SK-MEL-5 (cell line): ENCODE measurements around the gene XG. TPM values are rescaled to one million over a fixed set of nuclear protein-coding genes. Genes with fewer than 3 reads are reported as not detected.
"Not testable (repeated sequence)": the region's sequence is repeated elsewhere in the genome, so short reads cannot be mapped to it uniquely, and the experiment has no call there.

ENCODE experiments used
- DNase-seq: peaks from one replicate; pipeline ENCODE4 v3.0.0-alpha.2; 2016; ENCODE audit warnings: low read depth, low spot score
- in situ Hi-C: cut with HindIII; loops from 2 replicates; pipeline ENCODE4 v1.10.0; 2016; ENCODE audit warnings: low sequenced_read_pairs, high pct_unique_total_duplicates, low pct_unique_long_range_greater_than_20kb
- total RNA-seq: library from RNA; depleted of rRNA; stranded (reverse); fragments of >200 nt; shearing (Covaris generic); gene quantifications from 2 replicates; pipeline ENCODE4 v1.2.3, GENCODE V29; 2014

XG gene
- total RNA-seq, 1 experiment from 2014 or later = not detected

DNA sequence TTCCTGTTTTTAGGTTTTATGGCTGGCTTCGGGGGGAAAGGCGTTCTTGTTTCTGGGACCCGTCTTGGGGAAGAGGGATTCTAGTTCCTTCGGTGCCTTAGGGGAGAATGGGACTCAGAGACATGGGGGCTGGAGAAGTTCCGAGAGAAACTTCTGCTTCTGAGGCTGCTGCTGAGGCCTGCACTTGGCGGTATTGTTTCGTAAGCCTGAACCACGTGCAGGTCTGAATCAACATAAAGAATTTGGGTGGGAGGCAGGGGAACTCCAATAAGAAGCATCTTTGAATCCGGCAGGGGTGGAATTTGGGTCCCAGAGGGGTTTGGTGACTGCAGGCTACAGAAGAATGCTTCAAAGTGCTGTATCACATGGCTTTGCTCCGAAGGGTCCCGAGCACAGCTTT is 15.1 kb downstream of the XG start:
- in situ Hi-C loops = no loop called here
- no peak for DNase-seq

DNA sequence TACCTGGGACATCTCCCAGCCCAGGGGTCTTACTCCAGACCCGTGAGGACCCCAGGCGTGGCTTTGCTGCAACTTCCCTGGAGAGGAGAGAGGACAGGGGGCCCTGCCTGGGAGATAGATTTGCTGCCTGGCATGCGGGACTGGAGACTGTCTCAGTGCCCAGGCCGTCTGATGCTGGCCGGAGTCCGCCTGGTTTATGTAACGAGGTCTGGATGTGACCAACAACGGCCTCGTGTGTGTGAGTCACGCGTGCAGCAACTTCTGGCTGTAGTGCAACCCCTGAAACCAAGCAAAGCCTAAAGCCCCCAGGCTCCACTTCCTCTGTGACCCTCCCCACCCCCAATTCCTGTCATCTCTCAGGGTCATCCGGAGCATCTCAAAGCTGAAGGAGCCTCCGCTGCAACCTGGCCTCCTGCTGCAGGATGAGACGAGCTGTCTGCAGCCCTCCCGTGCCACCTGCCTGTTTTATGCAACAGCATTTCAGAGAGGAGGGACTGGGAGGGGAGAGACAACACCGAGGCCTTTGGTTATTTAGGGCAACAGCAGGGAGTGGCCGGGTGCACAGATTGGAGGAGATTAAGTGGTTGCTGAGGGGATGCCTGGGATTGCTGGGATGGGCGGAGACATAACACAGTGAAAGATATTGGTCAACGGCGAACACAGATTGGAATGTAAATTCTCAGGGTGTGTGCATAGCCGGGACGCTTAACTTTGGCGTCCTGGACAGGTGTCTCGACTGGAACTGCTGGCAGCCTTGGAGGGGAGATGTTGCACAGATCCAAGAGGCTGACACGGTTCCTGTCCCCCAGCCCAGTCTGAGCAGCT is 16.0 kb downstream of the XG start:
- in situ Hi-C loops = no loop called here
- no peak for DNase-seq

DNA sequence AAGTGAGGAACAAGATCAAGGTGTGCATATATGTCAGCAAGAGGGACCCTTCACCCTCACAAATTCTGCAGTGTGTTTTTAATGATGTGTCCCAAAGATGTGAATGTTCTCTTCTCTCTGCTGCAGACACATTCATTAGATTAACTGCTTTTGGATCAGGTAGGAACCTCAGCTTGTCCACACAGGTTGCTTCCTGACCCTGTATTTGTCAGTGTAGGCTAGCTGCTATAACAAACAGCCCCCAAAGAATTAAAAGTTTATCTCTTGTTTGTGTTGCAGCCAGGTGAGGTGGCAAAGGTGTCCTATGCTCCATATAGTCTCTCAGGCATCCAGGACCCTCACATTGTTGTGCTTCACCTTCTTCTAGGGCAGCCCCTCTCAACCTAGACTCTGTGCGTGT is 17.8 kb downstream of the XG start:
- no peak for DNase-seq
- in situ Hi-C loops = no loop called here

DNA sequence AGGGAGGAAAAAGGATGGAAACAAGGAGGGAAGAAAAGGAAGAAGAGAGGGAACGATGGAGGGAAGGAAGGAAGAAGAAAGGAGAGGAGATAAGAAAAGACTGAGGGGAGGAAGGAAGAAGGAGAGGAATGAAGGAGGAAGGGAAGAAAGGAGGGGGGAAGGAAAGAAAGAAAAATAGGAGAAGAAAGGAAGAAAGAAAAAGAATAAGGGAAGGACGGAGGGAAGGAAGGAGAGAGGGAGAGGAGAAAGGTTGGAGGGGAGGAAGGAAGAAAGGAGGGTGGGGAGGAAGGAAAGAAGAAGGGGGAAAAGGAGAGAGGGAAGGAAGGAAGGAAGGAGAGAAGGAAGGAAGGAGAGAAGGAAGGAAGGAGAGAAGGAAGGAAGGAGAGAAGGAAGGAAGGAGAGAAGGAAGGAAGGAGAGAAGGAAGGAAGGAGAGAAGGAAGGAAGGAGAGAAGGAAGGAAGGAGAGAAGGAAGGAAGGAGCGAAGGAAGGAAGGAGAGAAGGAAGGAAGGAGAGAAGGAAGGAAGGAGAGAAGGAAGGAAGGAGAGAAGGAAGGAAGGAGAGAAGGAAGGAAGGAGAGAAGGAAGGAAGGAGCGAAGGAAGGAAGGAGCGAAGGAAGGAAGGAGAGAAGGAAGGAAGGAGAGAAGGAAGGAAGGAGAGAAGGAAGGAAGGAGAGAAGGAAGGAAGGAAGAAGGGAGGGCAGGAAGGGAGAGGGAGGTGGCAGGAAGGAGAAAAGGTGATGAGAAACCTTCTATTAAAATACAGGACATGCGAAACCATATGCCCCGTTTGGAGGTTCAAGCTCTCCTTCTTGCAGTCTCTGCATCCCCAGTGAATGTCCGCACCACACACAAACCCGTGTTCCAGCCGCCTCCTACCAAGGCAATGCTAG is 21.6 kb downstream of the XG start:
- DNase-seq, in situ Hi-C loops: not testable (repeated sequence)

DNA sequence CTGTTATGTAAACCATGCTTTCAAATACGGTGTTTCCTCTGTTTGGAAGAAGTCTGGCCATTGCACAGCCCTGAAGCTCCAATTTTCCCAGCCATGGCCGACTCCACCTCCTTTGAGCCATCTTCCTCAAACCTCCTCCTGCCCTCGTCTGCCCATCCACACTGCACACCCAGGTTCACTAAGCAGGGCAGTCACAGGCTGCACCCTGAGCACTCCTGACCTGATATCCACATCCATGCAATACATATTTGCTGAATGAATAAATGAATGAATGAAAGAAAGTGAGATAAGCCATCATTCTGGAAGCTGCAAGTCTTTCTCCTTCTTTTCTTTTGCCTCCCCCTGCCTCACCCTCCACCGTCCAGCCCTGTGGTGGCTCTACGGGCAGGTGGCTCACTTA is 22.2 kb downstream of the XG start:
- DNase-seq = no peak
- in situ Hi-C loops = no loop called here

DNA sequence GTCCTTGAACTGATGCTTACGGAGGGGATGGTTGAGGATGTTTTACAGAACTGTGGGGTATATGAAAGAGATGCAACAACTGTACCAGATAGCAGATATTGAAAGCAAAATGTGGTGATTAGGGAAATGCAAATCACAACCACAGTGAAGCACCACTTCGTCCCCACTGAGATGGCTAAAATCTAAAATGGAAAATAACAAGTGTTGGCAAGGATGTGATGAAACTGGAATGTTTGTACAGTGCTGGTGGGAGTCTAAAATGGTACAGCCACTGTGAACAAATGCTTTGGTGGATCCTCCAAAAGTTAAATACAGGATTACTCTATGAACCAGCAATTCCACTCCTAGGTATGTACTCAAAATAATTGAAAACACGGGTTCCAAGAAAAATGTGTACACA is 22.9 kb downstream of the XG start:
- DNase-seq = no peak
- in situ Hi-C loops = no loop called here

DNA sequence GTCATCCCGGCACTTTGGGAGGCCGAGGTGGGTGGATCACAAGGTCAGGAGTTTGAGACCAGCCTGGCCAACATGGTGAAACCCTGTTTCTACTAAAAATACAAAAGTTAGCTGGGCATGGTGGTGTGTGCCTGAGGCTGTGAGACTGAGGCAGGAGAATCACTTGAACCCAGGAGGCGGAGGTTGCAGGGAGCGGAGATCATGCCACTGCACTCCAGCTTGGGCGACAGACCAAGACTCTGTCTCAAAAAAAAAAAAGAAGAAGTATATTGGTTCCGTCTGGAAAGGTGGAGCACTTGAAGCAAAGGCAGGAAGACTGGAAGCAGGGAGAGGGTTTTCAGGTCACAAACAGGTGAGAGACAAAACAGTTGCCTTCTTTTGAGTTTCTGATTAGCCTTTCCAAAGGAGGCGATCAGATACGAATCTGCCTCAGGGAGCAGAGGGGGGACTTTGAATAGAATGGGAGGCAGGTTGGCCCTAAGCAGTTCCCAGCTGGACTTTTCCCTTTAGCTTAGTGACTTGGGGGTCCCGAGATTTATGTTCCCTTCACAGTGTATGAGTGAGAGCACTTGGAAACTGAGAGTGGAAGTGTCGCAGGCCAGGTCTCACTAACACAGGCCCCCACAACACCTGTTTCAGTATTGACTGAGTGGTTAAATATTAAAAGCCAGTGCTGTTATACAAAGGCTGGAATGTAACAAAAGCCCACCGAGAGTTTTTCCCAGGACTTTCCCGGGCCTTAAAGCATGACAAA is 28.8 kb downstream of the XG start:
- DNase-seq, in situ Hi-C loops: not testable (repeated sequence)

DNA sequence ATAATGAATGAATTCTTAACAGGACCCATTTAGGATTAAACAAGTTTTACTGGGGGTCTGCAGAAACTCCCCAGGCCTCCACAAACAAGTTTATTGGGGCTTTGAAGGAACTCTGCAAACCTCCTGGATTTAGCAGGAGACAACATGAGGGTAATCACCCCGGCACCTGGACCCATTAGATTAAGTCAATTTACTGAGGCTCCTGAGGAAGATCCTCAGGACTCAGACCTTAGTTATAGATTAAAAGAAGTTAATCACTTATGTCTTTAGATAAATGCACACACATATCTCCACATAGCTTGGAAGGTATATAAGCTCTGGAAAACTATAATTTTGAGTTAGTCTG is 29.4 kb downstream of the XG start:
- in situ Hi-C loops = no loop called here
- DNase-seq = no peak

DNA sequence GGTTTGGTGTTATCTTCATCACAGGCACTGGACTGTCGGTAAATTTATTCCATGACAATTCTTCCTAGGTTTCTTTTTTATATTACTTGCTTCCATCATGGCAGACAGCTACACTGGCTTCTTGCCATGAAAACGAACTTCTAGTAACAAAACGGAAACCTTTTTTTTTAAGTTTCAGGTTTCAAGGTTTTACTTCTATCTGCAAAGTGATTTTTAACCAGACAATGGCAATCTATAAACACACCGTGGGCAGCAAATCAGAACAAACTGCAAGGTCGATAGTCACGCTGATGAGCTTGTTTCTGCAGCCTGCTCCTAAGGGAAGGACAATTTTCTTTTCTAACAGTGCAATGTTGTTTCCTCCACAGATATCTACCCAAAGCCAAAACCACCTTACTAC is 29.9 kb downstream of the XG start:
- in situ Hi-C loops = no loop called here
- DNase-seq = no peak

DNA sequence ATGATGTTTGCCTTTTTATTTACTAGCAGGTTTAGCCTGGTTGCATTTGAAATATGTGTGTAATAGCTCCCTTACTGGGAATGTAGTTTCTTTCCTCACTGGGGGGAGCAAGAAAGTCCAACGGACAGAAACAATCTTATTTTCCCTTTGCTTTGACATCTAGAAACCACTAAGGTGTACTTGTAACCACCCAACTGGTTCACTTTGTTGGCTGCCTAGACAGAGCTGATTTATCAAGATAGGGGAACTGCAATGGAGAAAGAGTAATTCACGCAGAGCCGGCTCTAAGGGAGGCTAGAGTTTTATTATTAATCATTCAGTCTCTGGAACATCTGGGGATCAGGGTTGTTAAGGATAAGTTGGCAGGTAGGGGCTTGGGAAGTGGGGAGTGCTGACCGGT is 30.3 kb downstream of the XG start:
- DNase-seq = no peak
- in situ Hi-C loops = no loop called here

DNA sequence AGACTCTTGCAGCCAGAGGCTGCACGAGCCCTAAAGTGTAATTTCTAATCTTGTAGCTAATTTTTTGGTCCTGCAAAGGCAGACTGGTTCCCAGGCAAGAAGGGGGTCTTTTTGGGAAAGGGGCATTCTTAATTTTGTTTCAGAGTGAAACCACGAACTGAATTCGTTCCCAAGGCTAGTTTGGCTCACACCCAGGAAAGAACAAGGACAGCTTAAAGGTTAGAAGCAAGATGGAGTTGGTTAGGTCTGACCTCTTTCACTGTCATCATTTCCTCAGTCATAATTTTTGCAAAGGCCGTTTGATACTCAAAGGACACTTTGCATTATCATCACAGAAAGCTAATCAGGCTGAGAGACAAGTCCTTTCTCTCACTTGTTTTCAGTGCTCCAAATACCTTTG is 30.9 kb downstream of the XG start:
- in situ Hi-C loops = no loop called here
- no peak for DNase-seq

DNA sequence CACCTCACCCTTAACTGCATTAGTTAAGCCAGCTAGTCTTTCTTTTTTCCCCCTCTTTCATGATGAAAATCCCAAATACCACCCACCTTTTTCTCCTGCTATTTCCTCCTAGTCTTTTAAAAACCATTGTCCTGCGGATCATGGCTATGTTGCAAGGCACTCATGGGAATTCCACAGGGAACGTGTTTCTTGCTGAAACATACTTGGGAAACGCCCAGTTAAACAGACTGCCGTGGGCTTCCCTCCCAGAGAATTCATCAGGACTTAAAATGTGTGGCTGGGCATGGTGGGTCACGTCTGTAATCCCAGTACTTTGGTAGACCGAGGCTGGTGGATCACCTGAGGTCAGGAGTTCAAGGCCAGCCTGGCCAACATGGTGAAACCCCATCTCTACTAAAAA is 32.2 kb downstream of the XG start:
- in situ Hi-C loops = no loop called here
- DNase-seq = no peak

DNA sequence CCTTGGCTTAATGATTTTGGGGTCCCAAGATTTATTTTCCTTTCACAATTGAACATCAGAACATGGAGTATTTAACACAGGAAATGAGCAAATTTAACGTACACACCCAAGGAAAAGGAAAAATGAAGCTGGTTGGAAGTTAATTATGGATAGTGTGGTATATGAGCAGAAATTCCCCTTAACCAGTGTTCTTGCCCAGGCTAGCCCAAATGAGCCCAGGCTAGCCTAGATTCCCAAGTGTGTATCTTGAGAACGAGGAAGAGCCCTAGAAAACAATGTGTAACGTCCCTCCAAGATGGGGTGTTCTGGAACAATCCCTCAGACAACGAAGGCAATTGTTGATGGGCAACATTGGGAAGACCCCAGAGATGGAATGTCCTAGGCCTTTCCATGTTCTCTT is 33.7 kb downstream of the XG start:
- in situ Hi-C loops = no loop called here
- no peak for DNase-seq

DNA sequence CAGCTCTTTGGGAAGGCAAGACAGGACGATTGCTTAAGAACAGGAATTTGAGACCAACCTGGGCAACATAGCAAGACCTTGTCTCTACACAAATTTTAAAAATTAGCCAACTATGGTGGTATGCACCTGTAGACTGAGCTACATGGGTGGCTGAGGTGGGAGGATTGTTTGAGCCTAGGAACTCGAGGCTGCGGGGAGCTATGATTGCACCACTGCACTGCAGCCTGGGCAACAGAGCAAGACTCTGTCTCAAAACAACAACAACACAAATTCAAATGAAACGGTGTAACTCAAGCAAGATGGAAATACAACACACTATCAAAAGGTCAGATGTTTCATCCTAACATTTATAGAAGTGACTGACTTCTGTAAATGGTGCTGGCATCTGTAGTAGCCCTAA is 37.1 kb downstream of the XG start:
- in situ Hi-C loops = no loop called here
- no peak for DNase-seq

DNA sequence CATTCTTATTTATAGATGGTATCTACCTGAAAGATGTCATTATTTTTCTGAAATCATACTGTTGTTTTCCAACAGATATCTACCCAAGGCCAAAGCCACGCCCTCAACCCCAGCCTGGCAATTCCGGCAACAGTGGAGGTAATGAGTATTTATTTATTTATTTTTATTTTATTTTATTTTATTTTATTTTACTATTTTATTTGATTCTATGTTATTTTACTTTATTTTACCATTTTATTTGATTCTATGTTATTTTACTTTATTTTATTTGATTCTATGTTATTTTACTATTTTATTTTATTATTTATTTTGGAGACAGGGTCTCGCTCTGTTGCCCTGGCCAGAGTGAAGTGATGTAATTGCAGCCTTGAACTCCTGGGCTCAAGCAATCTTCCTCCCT is 37.7 kb downstream of the XG start:
- in situ Hi-C loops = no loop called here
- no peak for DNase-seq

DNA sequence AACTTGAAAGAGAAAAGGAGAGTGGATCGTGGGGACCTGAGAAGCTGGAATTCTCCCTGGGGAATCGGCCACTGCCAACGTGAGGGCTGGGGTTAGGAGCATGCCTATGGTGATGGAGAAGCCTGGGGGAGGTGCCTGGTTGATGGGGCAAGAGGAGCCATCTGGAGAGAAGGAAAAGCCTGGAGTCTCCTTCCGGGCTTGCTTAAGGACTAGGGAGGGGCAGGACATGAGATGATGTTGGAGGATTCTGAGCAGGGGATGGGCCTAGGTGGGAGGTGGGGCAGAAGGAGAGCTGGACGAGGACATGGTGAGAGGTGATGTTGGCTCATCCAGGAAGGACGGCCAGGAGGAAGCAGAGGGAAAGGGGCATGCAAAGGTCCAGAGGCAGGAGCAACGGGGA is 41.9 kb downstream of the XG start:
- in situ Hi-C loops = no loop called here
- DNase-seq = no peak

DNA sequence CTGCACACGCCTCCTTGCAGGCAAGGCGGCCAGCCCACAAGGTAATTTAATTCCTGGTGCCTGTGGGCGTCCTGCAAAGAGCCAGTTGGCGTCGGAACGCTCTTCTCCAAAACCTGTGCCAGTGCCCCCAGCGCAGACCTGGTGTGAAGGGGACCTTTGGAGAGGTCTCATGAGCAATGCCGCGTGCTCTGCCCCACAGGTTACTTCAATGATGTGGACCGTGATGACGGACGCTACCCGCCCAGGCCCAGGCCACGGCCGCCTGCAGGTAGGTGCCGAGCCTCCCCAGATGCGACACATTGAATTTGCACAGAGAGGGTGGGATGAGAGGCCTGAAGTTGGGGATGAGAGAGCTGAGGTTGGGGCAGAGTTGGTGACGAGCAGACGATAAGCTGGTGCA is 42.5 kb downstream of the XG start:
- DNase-seq = no peak
- in situ Hi-C loops = no loop called here

DNA sequence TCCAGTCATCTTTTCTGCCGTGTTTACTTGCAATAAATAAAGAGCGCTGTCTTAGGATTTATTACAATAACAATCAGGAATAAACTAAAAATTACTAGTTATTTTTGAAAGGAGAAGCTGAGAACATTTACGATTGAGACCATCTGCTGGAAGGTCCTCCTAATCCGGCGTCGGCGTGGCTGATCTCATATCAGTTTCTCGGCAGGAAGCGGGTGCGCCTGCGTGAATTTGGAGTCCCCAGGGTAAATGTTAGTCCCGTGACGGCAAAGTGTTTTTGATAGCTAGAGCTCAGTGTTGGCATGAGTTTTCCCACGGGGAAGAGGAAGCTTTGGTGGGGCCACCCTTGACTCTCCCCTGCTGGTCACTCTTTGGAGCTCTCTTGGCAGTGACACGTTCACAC is 45.0 kb downstream of the XG start:
- in situ Hi-C loops, DNase-seq: not testable (repeated sequence)
